Stimulated activated naive CD8-positive, alpha-beta T cell treated with anti-CD3 and anti-CD28 coated beads, Interleukin-15, amount 100 ng/mL, for 72 hours (primary cell): Measurements from ENCODE around the gene BRMS1.

Source experiments
- ATAC-seq: fragments of 150-1000 bp; cut with Tn5 transposase; 2 replicates; pipeline ENCODE4 v1.10.0; 2021; ENCODE audit warnings: mild to moderate bottlenecking, moderate library complexity
- DNase-seq, 2 donors: peaks; one replicate each; pipeline ENCODE4 v3.0.0; 2021 to 2022
- H3K27ac Mint-ChIP-seq, 2 donors: one replicate each; pipeline ENCODE4 v1.8.0; 2022; ENCODE audit warnings: mild to moderate bottlenecking in 2 of 2, mixed read lengths in 2 of 2, moderate library complexity in 2 of 2
- H3K27me3 Mint-ChIP-seq: one replicate; pipeline ENCODE4 v1.8.0; 2022; ENCODE audit warnings: mixed read lengths
- H3K4me1 Mint-ChIP-seq: one replicate; pipeline ENCODE4 v1.8.0; 2022; ENCODE audit warnings: mild to moderate bottlenecking, mixed read lengths
- H3K4me3 Mint-ChIP-seq, 2 donors: one replicate each; pipeline ENCODE4 v1.8.0; 2022; ENCODE audit warnings: mild to moderate bottlenecking in 2 of 2, mixed read lengths in 2 of 2, moderate library complexity in 1 of 2
- H3K9me3 Mint-ChIP-seq, 2 donors: one replicate each; pipeline ENCODE4 v1.8.0; 2022; ENCODE audit warnings: mixed read lengths in 2 of 2

The BRMS1 gene

GRCh38 chr11:66291706-66292542 lies 53.0 kb downstream of the BRMS1 start, which contains the start of gene TMEM151A:
Gene TMEM151A, plus strand, starts transcription at chr11:66291894. Its CDS starts 120 bp downstream, at chr11:66292014.
- no peaks in the 10 kb centered on the region for H3K9me3 Mint-ChIP-seq
- no peak for DNase-seq
- ATAC-seq = no peak
- no peak within 1 kb of the TSS for H3K27ac Mint-ChIP-seq
- peak within 1 kb of the TSS; percentile 3 to 92 for H3K4me3 Mint-ChIP-seq
- peaks cover 39% of the 10 kb centered on the region for H3K4me1 Mint-ChIP-seq
- peaks cover 49% of the 10 kb centered on the region for H3K27me3 Mint-ChIP-seq

GRCh38 chr11:66291303-66291705 lies 53.6 kb downstream of the BRMS1 start:
- H3K9me3 Mint-ChIP-seq = no peaks in the 10 kb centered on the region

DNA sequence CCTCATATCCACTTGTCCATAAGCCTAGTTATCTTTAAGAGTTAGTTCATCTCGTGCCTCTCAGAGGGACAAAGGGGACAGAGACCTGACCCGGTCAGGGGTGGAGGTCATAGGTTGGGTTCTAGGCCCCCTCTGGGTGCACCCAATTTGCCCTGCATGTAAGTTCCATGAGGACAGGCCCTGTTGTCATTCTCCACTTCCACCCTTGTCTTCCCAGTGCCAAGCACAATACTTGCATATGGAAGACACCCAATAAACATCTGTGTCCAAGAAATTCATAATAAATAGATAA lies 54.6 kb downstream of the BRMS1 start:
- no peak overlapping the region for H3K27ac Mint-ChIP-seq
- H3K9me3 Mint-ChIP-seq = no peaks in the 10 kb centered on the region
- H3K4me1 Mint-ChIP-seq = peaks cover 55% of the 10 kb centered on the region
- no peak for ATAC-seq
- no peak for DNase-seq
- peak overlapping the region; percentile 82 to 92 for H3K4me3 Mint-ChIP-seq
- peaks cover 40% of the 10 kb centered on the region for H3K27me3 Mint-ChIP-seq

More at GRCh38 chr11:66291303-66291705, 53.6 kb downstream of the BRMS1 start:
- DNase-seq (no peak), ATAC-seq (no peak)
- Mint-ChIP-seq H3K4me1 (peaks cover 45% of the 10 kb centered on the region), H3K27ac (no peak overlapping the region), H3K4me3 (no peak overlapping the region), H3K27me3 (peaks cover 46% of the 10 kb centered on the region)

DNA sequence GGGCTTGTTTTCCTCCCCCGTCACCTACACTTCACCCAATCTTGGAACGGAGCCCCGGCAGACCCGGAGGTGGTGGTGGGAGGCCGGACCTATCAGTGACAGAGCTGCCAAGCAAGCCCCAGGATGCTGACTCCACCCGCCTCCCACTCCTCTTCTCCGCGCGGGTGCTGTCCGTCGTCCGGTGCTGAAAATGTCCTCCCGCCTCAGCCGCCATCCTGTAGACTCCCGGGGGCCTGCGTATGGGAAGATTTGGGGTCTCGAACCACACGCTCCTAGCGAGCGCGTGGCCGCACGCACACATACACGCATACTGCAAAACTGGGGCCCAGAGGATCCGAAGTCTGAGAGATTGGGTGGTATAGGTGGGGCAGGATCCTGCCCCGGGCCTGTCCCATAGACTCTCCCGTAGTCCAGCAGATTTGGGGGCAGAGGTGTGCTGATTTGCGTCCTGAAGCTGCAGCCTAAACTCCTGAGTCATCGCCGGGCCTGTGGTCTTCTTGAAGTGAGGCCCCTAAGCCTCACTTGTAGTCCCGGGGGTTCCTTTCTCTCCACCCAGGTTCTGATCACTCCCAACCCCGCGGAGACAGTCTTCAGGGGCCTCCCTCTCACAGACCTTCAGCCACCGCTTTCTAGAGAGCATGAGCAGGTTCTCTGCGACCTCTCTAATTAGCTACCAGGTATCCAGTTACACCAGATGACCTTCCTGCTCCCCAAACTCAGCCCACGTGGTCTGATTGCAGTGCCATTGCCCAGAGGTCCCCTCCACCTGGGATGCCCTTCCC lies 55.2 kb downstream of the BRMS1 start:
- peak overlapping the region; percentile 90 for H3K27ac Mint-ChIP-seq
- ATAC-seq (peak; percentile 81), DNase-seq (peak; percentile 86 to 87)
- peak overlapping the region; percentile 82 to 92 for H3K4me3 Mint-ChIP-seq
- peaks cover 58% of the 10 kb centered on the region for H3K4me1 Mint-ChIP-seq
- peaks cover 39% of the 10 kb centered on the region for H3K27me3 Mint-ChIP-seq
- H3K9me3 Mint-ChIP-seq = no peaks in the 10 kb centered on the region

DNA sequence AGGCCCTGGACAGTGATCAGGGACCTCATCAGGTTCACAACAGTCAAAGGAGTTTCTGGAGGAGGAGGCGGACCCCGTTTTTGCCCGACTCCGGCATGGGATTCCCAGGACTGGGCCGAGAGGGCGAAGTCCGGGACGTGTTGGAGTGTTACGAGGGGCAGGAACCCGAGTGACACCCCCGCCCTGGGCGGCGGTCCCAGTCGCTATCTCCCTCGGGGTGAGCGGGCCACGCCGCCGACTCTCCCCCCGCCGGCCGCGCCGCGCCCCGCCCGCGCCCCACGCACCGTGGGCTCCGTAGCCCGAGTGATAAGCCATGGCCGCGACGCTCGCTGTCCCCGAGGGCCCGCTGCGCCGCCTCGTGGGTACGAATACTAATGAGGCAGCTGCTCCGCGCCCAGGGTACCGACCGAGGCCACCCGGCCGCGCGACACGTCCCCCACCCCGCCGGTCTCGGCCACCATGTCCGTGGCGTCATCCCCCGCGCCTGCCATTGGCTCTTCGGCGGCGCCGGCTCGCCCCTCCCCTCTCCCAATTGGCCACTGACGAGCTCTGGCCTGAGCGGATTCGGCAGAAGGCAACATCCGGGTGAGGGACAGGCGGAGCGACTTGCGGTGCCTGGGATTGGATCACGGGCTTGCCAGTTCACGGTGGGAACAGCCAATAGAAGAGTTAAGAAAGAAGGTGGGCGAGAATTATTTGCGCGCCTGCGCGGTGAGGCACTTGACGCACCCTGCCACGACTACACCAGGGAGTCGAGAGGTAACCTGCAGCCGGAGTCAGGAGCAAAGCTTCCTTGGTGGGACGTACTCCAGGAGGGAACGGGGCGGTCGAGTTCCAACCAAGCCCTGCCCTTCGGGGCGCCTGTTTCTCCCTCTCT lies 56.0 kb downstream of the BRMS1 start, which contains the start of gene YIF1A:
TSS of gene YIF1A (minus strand) at position 473 of the 877 bp plus-strand sequence. CDS start at position 315, 158 bp downstream.
- DNase-seq (peak; percentile 97 to 99), ATAC-seq (peak; percentile 96)
- Mint-ChIP-seq H3K4me3 (peak within 1 kb of the TSS; percentile 82 to 92), H3K4me1 (peaks cover 65% of the 10 kb centered on the region), H3K27ac (peak within 1 kb of the TSS; percentile 90), H3K9me3 (no peaks in the 10 kb centered on the region), H3K27me3 (peaks cover 32% of the 10 kb centered on the region)

- Mint-ChIP-seq H3K4me1 (peaks cover 69% of the 10 kb centered on the region), H3K4me3 (peak overlapping the region; percentile 82 to 92), H3K27ac (peak overlapping the region; percentile 88), H3K27me3 (peaks cover 24% of the 10 kb centered on the region), H3K9me3 (no peaks in the 10 kb centered on the region)
- DNase-seq = no peak
- no peak for ATAC-seq
Measured at GRCh38 chr11:66287889-66288670, 56.8 kb downstream of the BRMS1 start.
